ENCODE measurements around the gene TMC8. TPM values are rescaled to one million over a fixed set of nuclear protein-coding genes. Genes with fewer than 3 reads are reported as not detected.

TMC8 gene
- polyA plus RNA-seq, 4 donors, result 1.4 to 2.6 (median 2.1) TPM

- no peak for DNase-seq (ENCODE audit: low read depth in 4 of 4, low spot score in 3 of 4)
These were observed 44.5 kb downstream of the TMC8 start for GRCh38 chr17:78174870-78175642.

- no peak for DNase-seq (ENCODE audit: low read depth in 4 of 4, low spot score in 3 of 4)
These were observed 45.0 kb downstream of the TMC8 start for GRCh38 chr17:78175643-78175981.

GRCh38 chr17:78176548-78177025 lies 46.0 kb downstream of the TMC8 start:
- no peak for DNase-seq (ENCODE audit: low read depth in 4 of 4, low spot score in 3 of 4)

GRCh38 chr17:78179372-78179771 lies 48.8 kb downstream of the TMC8 start:
- no peak for DNase-seq (ENCODE audit: low read depth in 4 of 4, low spot score in 3 of 4)

- DNase-seq (ENCODE audit: low read depth in 4 of 4, low spot score in 3 of 4), result no peak
These were observed 49.5 kb downstream of the TMC8 start for GRCh38 chr17:78180083-78180482.

- no peak for DNase-seq (ENCODE audit: low read depth in 4 of 4, low spot score in 3 of 4)
These were observed 49.9 kb downstream of the TMC8 start for GRCh38 chr17:78180508-78180907.

GRCh38 chr17:78182504-78182903 lies 51.9 kb downstream of the TMC8 start:
- DNase-seq (ENCODE audit: low read depth in 4 of 4, low spot score in 3 of 4), result no peak

GRCh38 chr17:78183916-78184315 lies 53.3 kb downstream of the TMC8 start:
- DNase-seq (ENCODE audit: low read depth in 4 of 4, low spot score in 3 of 4), result no peak

- no peak for DNase-seq (ENCODE audit: low read depth in 4 of 4, low spot score in 3 of 4)
These were observed 53.8 kb downstream of the TMC8 start for GRCh38 chr17:78184351-78184750.

GRCh38 chr17:78184868-78185267 lies 54.3 kb downstream of the TMC8 start:
- no peak for DNase-seq (ENCODE audit: low read depth in 4 of 4, low spot score in 3 of 4)

GRCh38 chr17:78185981-78186691 lies 55.6 kb downstream of the TMC8 start:
- no peak for DNase-seq (ENCODE audit: low read depth in 4 of 4, low spot score in 3 of 4)

GRCh38 chr17:78186692-78187595 lies 56.4 kb downstream of the TMC8 start, which contains the start of the genes AFMID and TK1:
Gene AFMID, plus strand, starts transcription at chr17:78187362. Its CDS starts 9 bp downstream, at chr17:78187371.
Gene TK1, minus strand, starts transcription at chr17:78187052. Its CDS starts 58 bp downstream, at chr17:78186994.
- peak; percentile 93 to 95 (median 93) for DNase-seq (ENCODE audit: low read depth in 4 of 4, low spot score in 3 of 4)

Other genes with a start within 250 kb of the TMC8 start
- 10 to 100 TPM; 12.7 to 16.2 (median 13.7) TPM for gene TNRC6C, start 172.1 kb upstream of the TMC8 start, polyA plus RNA-seq (ENCODE audit: insufficient read length in 4 of 4)
- gene TMC6, start 2.0 kb upstream of the TMC8 start, polyA plus RNA-seq (ENCODE audit: insufficient read length in 4 of 4), result 10 to 100 TPM; 19.0 to 39.8 (median 27.3) TPM
- gene C17orf99, start 15.6 kb downstream of the TMC8 start, polyA plus RNA-seq (ENCODE audit: insufficient read length in 4 of 4), result under 1 TPM; 0.31 to 0.58 (median 0.51) TPM
- 10 to 100 TPM; 64.9 to 83.8 (median 68.2) TPM for gene SYNGR2, start 37.8 kb downstream of the TMC8 start, polyA plus RNA-seq (ENCODE audit: insufficient read length in 4 of 4)
- 10 to 100 TPM; 25.6 to 34.2 (median 27.7) TPM for gene TK1, start 56.3 kb downstream of the TMC8 start, polyA plus RNA-seq (ENCODE audit: insufficient read length in 4 of 4)
- gene AFMID, start 56.6 kb downstream of the TMC8 start, polyA plus RNA-seq (ENCODE audit: insufficient read length in 4 of 4), result 10 to 100 TPM; 53.9 to 66.7 (median 62.2) TPM
- gene BIRC5, start 83.5 kb downstream of the TMC8 start, polyA plus RNA-seq (ENCODE audit: insufficient read length in 4 of 4), result 10 to 100 TPM; 24.6 to 32.4 (median 28.8) TPM
- under 1 TPM in 2 of 4 donors, not detected in 2; 0.05 to 0.12 TPM for gene TMEM235, start 100.9 kb downstream of the TMC8 start, polyA plus RNA-seq (ENCODE audit: insufficient read length in 4 of 4)
- gene SOCS3, start 229.3 kb downstream of the TMC8 start, polyA plus RNA-seq (ENCODE audit: insufficient read length in 4 of 4), result 10 to 100 TPM in 3 of 4 donors, 1 to 10 TPM in 1; 9.7 to 26.8 (median 12.1) TPM
- gene PGS1, start 247.9 kb downstream of the TMC8 start, polyA plus RNA-seq (ENCODE audit: insufficient read length in 4 of 4), result 10 to 100 TPM; 40.3 to 48.4 (median 45.9) TPM

Data from right renal pelvis (tissue), 4 donors.